AG04449 (cell line): Measurements from ENCODE around the gene SLC2A9.

ENCODE experiments used
- CTCF ChIA-PET: fragments of 350-600 bp; formaldehyde crosslinking; extraction: SDS; loops from one replicate; lab custom pipeline; 2021; ENCODE audit warnings: antibody characterized with exemption; lab: Yijun Ruan, JAX
- POLR2A ChIA-PET: fragments of 400-600, 350-600 bp; formaldehyde crosslinking; extraction: SDS; loops from one replicate; lab custom pipeline; 2020; ENCODE audit warnings: antibody characterized with exemption, inconsistent platforms; lab: Yijun Ruan, JAX
- DNase-seq: peaks from one replicate; pipeline ENCODE4 v3.0.0-alpha.2; 2010; ENCODE audit warnings: low read depth, low spot score
- H3K4me3 ChIP-seq: 2 replicates; pipeline ENCODE4 v1.5.1; 2011; ENCODE audit warnings: low read depth, mild to moderate bottlenecking, control low read depth, low read length
- CTCF ChIP-seq: IDR thresholded peaks from one replicate; pipeline ENCODE4 v1.5.1; 2011; ENCODE audit warnings: mild to moderate bottlenecking, moderate library complexity, low read length, control low read depth, inconsistent platforms; ENCODE audit not compliant: insufficient read depth; ENCODE audit errors: missing control alignments

Gene SLC2A9

GRCh38 chr4:9927341-9928007 lies 93.8 kb downstream of the SLC2A9 start:
- DNase-seq = no peak
- POLR2A ChIA-PET = no interaction called here
- H3K4me3 ChIP-seq = no peak overlapping the region
- TF ChIP-seq CTCF = no peak
- CTCF ChIA-PET = no interaction called here

GRCh38 chr4:9926586-9926985 lies 94.7 kb downstream of the SLC2A9 start:
- CTCF ChIA-PET = no interaction called here
- POLR2A ChIA-PET = no interaction called here
- no peak for DNase-seq
- no peak for TF ChIP-seq CTCF
- H3K4me3 ChIP-seq = no peak overlapping the region

GRCh38 chr4:9925750-9926439 lies 95.4 kb downstream of the SLC2A9 start:
- no peak for TF ChIP-seq CTCF
- CTCF ChIA-PET = no interaction called here
- no peak for DNase-seq
- POLR2A ChIA-PET = no interaction called here
- no peak overlapping the region for H3K4me3 ChIP-seq

- H3K4me3 ChIP-seq = no peak overlapping the region
- ChIA-PET POLR2A (no interaction called here), CTCF (no interaction called here)
- TF ChIP-seq CTCF = no peak
- DNase-seq = no peak
Observed at GRCh38 chr4:9924750-9925149, 96.5 kb downstream of the SLC2A9 start.

- no peak overlapping the region for H3K4me3 ChIP-seq
- ChIA-PET POLR2A (no interaction called here), CTCF (no interaction called here)
- no peak for TF ChIP-seq CTCF
- DNase-seq = no peak
Observed at GRCh38 chr4:9923195-9923812, 98.0 kb downstream of the SLC2A9 start.

- POLR2A ChIA-PET = no interaction called here
- no peak for DNase-seq
- H3K4me3 ChIP-seq = no peak overlapping the region
- CTCF ChIA-PET = no interaction called here
- TF ChIP-seq CTCF = no peak
Observed at GRCh38 chr4:9921326-9921725, 100.0 kb downstream of the SLC2A9 start.
